Measurements from ENCODE around the gene OR2AJ1. TPM values are rescaled to one million over a fixed set of nuclear protein-coding genes. Genes with fewer than 3 reads are reported as not detected.

OR2AJ1 gene
- total RNA-seq, 1 donor, result not detected

DNA sequence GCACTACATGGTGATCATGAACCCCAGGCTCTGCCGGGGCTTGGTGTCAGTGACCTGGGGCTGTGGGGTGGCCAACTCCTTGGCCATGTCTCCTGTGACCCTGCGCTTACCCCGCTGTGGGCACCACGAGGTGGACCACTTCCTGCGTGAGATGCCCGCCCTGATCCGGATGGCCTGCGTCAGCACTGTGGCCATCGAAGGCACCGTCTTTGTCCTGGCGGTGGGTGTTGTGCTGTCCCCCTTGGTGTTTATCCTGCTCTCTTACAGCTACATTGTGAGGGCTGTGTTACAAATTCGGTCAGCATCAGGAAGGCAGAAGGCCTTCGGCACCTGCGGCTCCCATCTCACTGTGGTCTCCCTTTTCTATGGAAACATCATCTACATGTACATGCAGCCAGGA is 28.7 kb upstream of the OR2AJ1 start:
- no peaks in the 10 kb centered on the region for H3K36me3 ChIP-seq (ENCODE audit: insufficient read depth, low read length)
- DNase-seq (ENCODE audit: insufficient read length, low spot score, missing footprints), result no peak

DNA sequence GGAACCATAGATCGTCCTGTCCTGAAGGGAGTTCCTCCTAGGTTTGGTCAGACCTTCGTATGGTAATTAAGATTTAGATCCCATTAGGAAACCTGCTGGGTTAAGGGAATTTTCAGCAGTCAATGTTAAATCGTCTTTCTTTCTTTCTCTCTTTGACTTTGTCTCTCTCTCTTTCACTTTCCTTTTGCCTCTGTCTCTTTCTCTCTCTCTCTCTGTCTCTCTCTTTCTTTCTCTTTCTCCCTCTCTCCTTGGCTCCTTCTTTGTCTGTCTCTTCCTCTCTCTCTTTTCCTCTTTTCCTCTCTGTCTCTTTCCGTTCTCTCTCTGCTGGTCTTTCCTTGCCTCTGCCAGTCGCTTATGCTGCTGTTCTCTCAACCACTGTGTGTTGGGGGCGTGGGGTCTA is 20.6 kb upstream of the OR2AJ1 start:
- Histone ChIP-seq H3K4me1 (ENCODE audit: insufficient read depth, low read length) (no peaks in the 10 kb centered on the region), H3K27ac (ENCODE audit: low read depth, low read length) (no peak overlapping the region), H3K4me3 (ENCODE audit: insufficient read depth, low read length) (no peak overlapping the region), H3K27me3 (ENCODE audit: insufficient read depth, low read length) (no peaks in the 10 kb centered on the region), H3K4me2 (ENCODE audit: insufficient read depth, low read length) (no peak overlapping the region), H3K79me2 (ENCODE audit: insufficient read depth, low read length) (no peaks in the 10 kb centered on the region), H4K20me1 (ENCODE audit: insufficient read depth, low read length) (no peaks in the 10 kb centered on the region), H3K9me3 (ENCODE audit: low read depth, low read length) (no peaks in the 10 kb centered on the region), H2AFZ (ENCODE audit: low read length) (no peak overlapping the region), H3K36me3 (ENCODE audit: insufficient read depth, low read length) (no peaks in the 10 kb centered on the region)
- no peak for DNase-seq (ENCODE audit: insufficient read length, low spot score, missing footprints)
- TF ChIP-seq, protein P1, sequence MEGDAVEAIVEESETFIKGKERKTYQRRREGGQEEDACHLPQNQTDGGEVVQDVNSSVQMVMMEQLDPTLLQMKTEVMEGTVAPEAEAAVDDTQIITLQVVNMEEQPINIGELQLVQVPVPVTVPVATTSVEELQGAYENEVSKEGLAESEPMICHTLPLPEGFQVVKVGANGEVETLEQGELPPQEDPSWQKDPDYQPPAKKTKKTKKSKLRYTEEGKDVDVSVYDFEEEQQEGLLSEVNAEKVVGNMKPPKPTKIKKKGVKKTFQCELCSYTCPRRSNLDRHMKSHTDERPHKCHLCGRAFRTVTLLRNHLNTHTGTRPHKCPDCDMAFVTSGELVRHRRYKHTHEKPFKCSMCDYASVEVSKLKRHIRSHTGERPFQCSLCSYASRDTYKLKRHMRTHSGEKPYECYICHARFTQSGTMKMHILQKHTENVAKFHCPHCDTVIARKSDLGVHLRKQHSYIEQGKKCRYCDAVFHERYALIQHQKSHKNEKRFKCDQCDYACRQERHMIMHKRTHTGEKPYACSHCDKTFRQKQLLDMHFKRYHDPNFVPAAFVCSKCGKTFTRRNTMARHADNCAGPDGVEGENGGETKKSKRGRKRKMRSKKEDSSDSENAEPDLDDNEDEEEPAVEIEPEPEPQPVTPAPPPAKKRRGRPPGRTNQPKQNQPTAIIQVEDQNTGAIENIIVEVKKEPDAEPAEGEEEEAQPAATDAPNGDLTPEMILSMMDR (IDR thresholded peaks at IDR 0.05; ENCODE audit: extremely low read depth, low read depth, low read length), result no peak

More for the DNA sequence above, 28.7 kb upstream of the OR2AJ1 start:
- no peak overlapping the region for H3K4me3 ChIP-seq (ENCODE audit: insufficient read depth, low read length)
- H3K9me3 ChIP-seq (ENCODE audit: low read depth, low read length), result peaks cover 3% of the 10 kb centered on the region
- H3K79me2 ChIP-seq (ENCODE audit: insufficient read depth, low read length), result no peaks in the 10 kb centered on the region
- no peak overlapping the region for H3K27ac ChIP-seq (ENCODE audit: low read depth, low read length)
- H3K27me3 ChIP-seq (ENCODE audit: insufficient read depth, low read length), result no peaks in the 10 kb centered on the region
- H3K4me2 ChIP-seq (ENCODE audit: insufficient read depth, low read length), result no peak overlapping the region
- no peaks in the 10 kb centered on the region for H3K4me1 ChIP-seq (ENCODE audit: insufficient read depth, low read length)
- H2AFZ ChIP-seq (ENCODE audit: low read length), result no peak overlapping the region
- H4K20me1 ChIP-seq (ENCODE audit: insufficient read depth, low read length), result no peaks in the 10 kb centered on the region
- TF ChIP-seq, protein P1 (IDR thresholded peaks at IDR 0.05; ENCODE audit: extremely low read depth, low read depth, low read length), result no peak

DNA sequence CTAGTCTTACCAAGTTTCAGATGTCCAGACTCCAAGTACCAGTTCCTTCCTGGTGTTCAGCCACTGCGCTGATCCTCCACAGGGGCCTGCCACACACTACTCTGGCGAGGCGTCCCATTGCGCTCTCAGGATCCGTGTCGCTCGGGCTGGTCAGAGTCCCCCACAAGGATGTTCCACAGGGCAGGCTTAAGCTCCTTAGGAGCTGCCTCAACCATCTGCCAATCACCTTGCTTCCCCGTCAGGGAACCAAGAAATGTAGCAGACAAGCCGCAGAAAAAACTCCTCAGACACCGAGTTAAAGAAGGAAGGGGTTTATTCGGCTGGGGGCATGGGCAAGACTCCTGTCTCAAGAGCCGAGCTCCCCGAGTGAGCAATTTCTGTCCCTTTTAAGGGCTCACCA is 19.5 kb upstream of the OR2AJ1 start:
- no peaks in the 10 kb centered on the region for H3K9me3 ChIP-seq (ENCODE audit: low read depth, low read length)
- no peaks in the 10 kb centered on the region for H4K20me1 ChIP-seq (ENCODE audit: insufficient read depth, low read length)
- no peak overlapping the region for H3K4me2 ChIP-seq (ENCODE audit: insufficient read depth, low read length)
- TF ChIP-seq, protein P1 (IDR thresholded peaks at IDR 0.05; ENCODE audit: extremely low read depth, low read depth, low read length), result no peak
- no peak overlapping the region for H3K4me3 ChIP-seq (ENCODE audit: insufficient read depth, low read length)
- no peaks in the 10 kb centered on the region for H3K36me3 ChIP-seq (ENCODE audit: insufficient read depth, low read length)
- no peak overlapping the region for H2AFZ ChIP-seq (ENCODE audit: low read length)
- no peaks in the 10 kb centered on the region for H3K27me3 ChIP-seq (ENCODE audit: insufficient read depth, low read length)
- no peak for DNase-seq (ENCODE audit: insufficient read length, low spot score, missing footprints)
- no peaks in the 10 kb centered on the region for H3K79me2 ChIP-seq (ENCODE audit: insufficient read depth, low read length)
- H3K27ac ChIP-seq (ENCODE audit: low read depth, low read length), result no peak overlapping the region
- no peaks in the 10 kb centered on the region for H3K4me1 ChIP-seq (ENCODE audit: insufficient read depth, low read length)

DNA sequence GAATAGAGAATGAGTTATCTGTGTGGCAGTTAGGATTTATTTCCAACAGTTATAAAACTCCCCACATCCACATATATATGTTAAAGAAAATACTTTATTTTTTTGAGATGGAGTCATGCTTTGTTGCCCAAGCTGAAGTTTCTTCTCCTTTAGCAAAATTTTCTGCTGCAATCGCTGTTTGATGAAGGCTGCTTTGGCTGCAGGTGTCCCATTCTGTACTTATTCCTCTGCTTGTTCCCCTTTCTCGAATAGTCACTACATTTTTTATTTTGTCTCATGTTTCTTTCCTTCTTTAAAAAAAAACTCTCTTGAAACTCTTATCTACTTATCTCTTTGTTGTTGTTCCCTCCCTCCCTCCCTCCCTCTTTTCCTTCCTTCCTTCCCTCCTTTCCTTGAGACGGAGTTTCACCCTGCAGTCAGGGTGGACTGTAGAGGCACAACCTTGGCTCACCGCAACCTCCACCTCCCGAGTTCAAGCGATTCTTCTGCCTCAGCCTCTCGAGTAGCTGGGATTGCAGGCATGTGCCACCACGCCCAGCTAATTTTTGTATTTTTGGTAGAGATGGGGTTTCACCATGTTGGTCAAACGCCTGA is 18.7 kb upstream of the OR2AJ1 start:
- H3K4me3 ChIP-seq (ENCODE audit: insufficient read depth, low read length), result no peak overlapping the region
- H3K27me3 ChIP-seq (ENCODE audit: insufficient read depth, low read length), result no peaks in the 10 kb centered on the region
- no peak overlapping the region for H3K27ac ChIP-seq (ENCODE audit: low read depth, low read length)
- H3K9me3 ChIP-seq (ENCODE audit: low read depth, low read length), result no peaks in the 10 kb centered on the region
- no peak overlapping the region for H3K4me2 ChIP-seq (ENCODE audit: insufficient read depth, low read length)
- DNase-seq (ENCODE audit: insufficient read length, low spot score, missing footprints), result no peak
- no peaks in the 10 kb centered on the region for H3K36me3 ChIP-seq (ENCODE audit: insufficient read depth, low read length)
- TF ChIP-seq, protein P1 (IDR thresholded peaks at IDR 0.05; ENCODE audit: extremely low read depth, low read depth, low read length), result no peak
- no peaks in the 10 kb centered on the region for H3K4me1 ChIP-seq (ENCODE audit: insufficient read depth, low read length)
- no peak overlapping the region for H2AFZ ChIP-seq (ENCODE audit: low read length)
- H4K20me1 ChIP-seq (ENCODE audit: insufficient read depth, low read length), result no peaks in the 10 kb centered on the region
- no peaks in the 10 kb centered on the region for H3K79me2 ChIP-seq (ENCODE audit: insufficient read depth, low read length)
